ENCODE results near the gene BBOX1. TPM values are rescaled to one million over a fixed set of nuclear protein-coding genes. Genes with fewer than 3 reads are reported as not detected.

Gene BBOX1
- polyA plus RNA-seq, 1 donor from 2014 or later = not detected

DNA sequence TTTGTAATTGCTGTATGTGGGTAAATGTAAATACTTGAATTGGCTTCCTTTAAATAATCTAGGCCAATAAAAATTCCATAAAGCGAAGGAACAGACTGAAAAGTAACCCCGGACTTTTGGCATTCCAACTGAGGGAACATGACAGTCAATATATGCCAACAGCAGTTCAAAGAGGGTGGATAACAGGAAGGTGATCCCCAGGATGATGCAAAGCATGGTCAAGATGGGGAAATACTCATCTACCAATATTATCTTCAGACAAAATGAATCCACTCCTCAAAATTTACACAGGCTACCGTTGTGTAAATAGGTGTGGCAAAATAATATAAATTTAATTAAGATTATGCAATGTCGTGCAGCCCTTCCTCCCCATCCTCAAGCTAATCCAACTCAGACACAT, 56.9 kb downstream of the BBOX1 start:
- Histone ChIP-seq H3K9me2 (ENCODE audit: insufficient read depth, low read length) (no peaks in the 10 kb centered on the region), H3K4me2 (ENCODE audit: low read length) (no peak overlapping the region), H3K36me3 (ENCODE audit: insufficient read depth, low read length) (no peaks in the 10 kb centered on the region), H3K9me3 (ENCODE audit: low read length) (no peaks in the 10 kb centered on the region), H2AFZ (ENCODE audit: low read depth, low read length) (no peak overlapping the region), H4K20me1 (ENCODE audit: insufficient read depth) (no peaks in the 10 kb centered on the region), H3K4me3 (ENCODE audit: low read length) (no peak overlapping the region), H3K27ac (ENCODE audit: low read length) (no peak overlapping the region), H3K9ac (ENCODE audit: low read length) (no peak overlapping the region), H3F3A (ENCODE audit: insufficient read depth, low read length, poor library complexity, severe bottlenecking) (no peaks in the 10 kb centered on the region), H3K27me3 (ENCODE audit: insufficient read depth, low read depth, low read length) (no peaks in the 10 kb centered on the region), H3K79me2 (replicated peaks; ENCODE audit: insufficient read depth, low read length) (no peaks in the 10 kb centered on the region)
- TF ChIP-seq, protein P1, sequence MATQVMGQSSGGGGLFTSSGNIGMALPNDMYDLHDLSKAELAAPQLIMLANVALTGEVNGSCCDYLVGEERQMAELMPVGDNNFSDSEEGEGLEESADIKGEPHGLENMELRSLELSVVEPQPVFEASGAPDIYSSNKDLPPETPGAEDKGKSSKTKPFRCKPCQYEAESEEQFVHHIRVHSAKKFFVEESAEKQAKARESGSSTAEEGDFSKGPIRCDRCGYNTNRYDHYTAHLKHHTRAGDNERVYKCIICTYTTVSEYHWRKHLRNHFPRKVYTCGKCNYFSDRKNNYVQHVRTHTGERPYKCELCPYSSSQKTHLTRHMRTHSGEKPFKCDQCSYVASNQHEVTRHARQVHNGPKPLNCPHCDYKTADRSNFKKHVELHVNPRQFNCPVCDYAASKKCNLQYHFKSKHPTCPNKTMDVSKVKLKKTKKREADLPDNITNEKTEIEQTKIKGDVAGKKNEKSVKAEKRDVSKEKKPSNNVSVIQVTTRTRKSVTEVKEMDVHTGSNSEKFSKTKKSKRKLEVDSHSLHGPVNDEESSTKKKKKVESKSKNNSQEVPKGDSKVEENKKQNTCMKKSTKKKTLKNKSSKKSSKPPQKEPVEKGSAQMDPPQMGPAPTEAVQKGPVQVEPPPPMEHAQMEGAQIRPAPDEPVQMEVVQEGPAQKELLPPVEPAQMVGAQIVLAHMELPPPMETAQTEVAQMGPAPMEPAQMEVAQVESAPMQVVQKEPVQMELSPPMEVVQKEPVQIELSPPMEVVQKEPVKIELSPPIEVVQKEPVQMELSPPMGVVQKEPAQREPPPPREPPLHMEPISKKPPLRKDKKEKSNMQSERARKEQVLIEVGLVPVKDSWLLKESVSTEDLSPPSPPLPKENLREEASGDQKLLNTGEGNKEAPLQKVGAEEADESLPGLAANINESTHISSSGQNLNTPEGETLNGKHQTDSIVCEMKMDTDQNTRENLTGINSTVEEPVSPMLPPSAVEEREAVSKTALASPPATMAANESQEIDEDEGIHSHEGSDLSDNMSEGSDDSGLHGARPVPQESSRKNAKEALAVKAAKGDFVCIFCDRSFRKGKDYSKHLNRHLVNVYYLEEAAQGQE (IDR thresholded peaks at IDR 0.05; ENCODE audit: borderline replicate concordance) = no peak
- TF ChIP-seq EP300 (conservative IDR thresholded peaks at IDR 0.05; ENCODE audit: poor library complexity, severe bottlenecking) (no peak), RAD21 (conservative IDR thresholded peaks at IDR 0.05) (no peak), POLR2AphosphoS5 (IDR thresholded peaks at IDR 0.05) (no peak), EZH2 (IDR thresholded peaks at IDR 0.05; ENCODE audit: borderline replicate concordance, insufficient read depth, low read length, poor library complexity, severe bottlenecking) (no peak), SMC3 (conservative IDR thresholded peaks at IDR 0.05; ENCODE audit: poor library complexity) (no peak), TAF1 (IDR thresholded peaks at IDR 0.05; ENCODE audit: low read depth) (no peak), MXI1 (conservative IDR thresholded peaks at IDR 0.05; ENCODE audit: poor library complexity, severe bottlenecking) (no peak)
- TF ChIP-seq, protein P2, sequence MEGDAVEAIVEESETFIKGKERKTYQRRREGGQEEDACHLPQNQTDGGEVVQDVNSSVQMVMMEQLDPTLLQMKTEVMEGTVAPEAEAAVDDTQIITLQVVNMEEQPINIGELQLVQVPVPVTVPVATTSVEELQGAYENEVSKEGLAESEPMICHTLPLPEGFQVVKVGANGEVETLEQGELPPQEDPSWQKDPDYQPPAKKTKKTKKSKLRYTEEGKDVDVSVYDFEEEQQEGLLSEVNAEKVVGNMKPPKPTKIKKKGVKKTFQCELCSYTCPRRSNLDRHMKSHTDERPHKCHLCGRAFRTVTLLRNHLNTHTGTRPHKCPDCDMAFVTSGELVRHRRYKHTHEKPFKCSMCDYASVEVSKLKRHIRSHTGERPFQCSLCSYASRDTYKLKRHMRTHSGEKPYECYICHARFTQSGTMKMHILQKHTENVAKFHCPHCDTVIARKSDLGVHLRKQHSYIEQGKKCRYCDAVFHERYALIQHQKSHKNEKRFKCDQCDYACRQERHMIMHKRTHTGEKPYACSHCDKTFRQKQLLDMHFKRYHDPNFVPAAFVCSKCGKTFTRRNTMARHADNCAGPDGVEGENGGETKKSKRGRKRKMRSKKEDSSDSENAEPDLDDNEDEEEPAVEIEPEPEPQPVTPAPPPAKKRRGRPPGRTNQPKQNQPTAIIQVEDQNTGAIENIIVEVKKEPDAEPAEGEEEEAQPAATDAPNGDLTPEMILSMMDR (IDR thresholded peaks at IDR 0.05; ENCODE audit: poor library complexity, severe bottlenecking) = no peak

DNA sequence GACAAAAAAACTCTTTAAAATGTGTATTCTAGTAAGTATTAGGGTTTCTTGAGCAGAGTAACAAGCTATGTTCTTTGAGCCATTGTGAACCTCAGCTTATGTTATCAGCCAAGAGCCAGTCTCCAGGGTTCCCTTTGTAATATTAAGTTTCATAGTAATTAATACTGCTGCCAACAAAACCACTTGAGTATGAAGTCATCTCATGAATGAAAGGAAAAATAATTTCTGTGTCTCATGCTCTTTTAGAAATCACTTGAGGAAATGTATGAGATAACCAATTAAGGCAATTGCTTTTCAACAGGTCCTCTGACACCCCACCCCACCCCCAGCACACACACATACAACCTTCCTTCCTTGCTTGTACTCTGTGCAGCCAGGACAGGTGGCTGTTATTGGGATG, 59.9 kb downstream of the BBOX1 start:
- Histone ChIP-seq H4K20me1 (ENCODE audit: insufficient read depth) (no peaks in the 10 kb centered on the region), H3F3A (ENCODE audit: insufficient read depth, low read length, poor library complexity, severe bottlenecking) (no peaks in the 10 kb centered on the region), H3K4me2 (ENCODE audit: low read length) (no peak overlapping the region), H3K4me3 (ENCODE audit: low read length) (no peak overlapping the region), H3K79me2 (replicated peaks; ENCODE audit: insufficient read depth, low read length) (no peaks in the 10 kb centered on the region), H3K27ac (ENCODE audit: low read length) (no peak overlapping the region), H3K9me2 (ENCODE audit: insufficient read depth, low read length) (no peaks in the 10 kb centered on the region), H3K9ac (ENCODE audit: low read length) (no peak overlapping the region), H2AFZ (ENCODE audit: low read depth, low read length) (no peak overlapping the region), H3K36me3 (ENCODE audit: insufficient read depth, low read length) (no peaks in the 10 kb centered on the region), H3K9me3 (ENCODE audit: low read length) (no peaks in the 10 kb centered on the region), H3K27me3 (ENCODE audit: insufficient read depth, low read depth, low read length) (no peaks in the 10 kb centered on the region)
- no peak for TF ChIP-seq TAF1 (IDR thresholded peaks at IDR 0.05; ENCODE audit: low read depth)
- no peak for TF ChIP-seq EZH2 (IDR thresholded peaks at IDR 0.05; ENCODE audit: borderline replicate concordance, insufficient read depth, low read length, poor library complexity, severe bottlenecking)
- no peak for TF ChIP-seq EP300 (conservative IDR thresholded peaks at IDR 0.05; ENCODE audit: poor library complexity, severe bottlenecking)
- TF ChIP-seq, protein P2 (IDR thresholded peaks at IDR 0.05; ENCODE audit: poor library complexity, severe bottlenecking) = no peak
- TF ChIP-seq POLR2AphosphoS5 (IDR thresholded peaks at IDR 0.05) = no peak
- no peak for TF ChIP-seq MXI1 (conservative IDR thresholded peaks at IDR 0.05; ENCODE audit: poor library complexity, severe bottlenecking)
- TF ChIP-seq RAD21 (conservative IDR thresholded peaks at IDR 0.05) = no peak
- TF ChIP-seq, protein P1 (IDR thresholded peaks at IDR 0.05; ENCODE audit: borderline replicate concordance) = no peak
- TF ChIP-seq SMC3 (conservative IDR thresholded peaks at IDR 0.05; ENCODE audit: poor library complexity) = no peak

All from neural cell (in vitro differentiated cells).